Coronary artery (tissue), 2 donors: ENCODE results near the gene SF3B6.
A peak's percentile ranks its signal among the peaks of the same experiment; 100 is the strongest.

Experiments used
- DNase-seq: peaks from one replicate; pipeline ENCODE4 v3.0.0-alpha.2; 2017; ENCODE audit warnings: low spot score
- H3K27ac ChIP-seq, 2 donors: fragments of 200-600 bp; sonication (generic); one replicate each; pipeline ENCODE4 v1.5.1; 2016 to 2019
- H3K4me3 ChIP-seq: fragments of 200-600 bp; sonication (generic); 2 replicates; pipeline ENCODE4 v1.5.1; 2016; ENCODE audit warnings: mild to moderate bottlenecking, moderate library complexity
- TF ChIP-seq, protein P1 (sequence below): fragments of 200-600 bp; sonication (generic); IDR thresholded peaks from one replicate; pipeline ENCODE4 v1.5.1; 2019; ENCODE audit warnings: antibody characterized with exemption

Gene SF3B6

DNA sequence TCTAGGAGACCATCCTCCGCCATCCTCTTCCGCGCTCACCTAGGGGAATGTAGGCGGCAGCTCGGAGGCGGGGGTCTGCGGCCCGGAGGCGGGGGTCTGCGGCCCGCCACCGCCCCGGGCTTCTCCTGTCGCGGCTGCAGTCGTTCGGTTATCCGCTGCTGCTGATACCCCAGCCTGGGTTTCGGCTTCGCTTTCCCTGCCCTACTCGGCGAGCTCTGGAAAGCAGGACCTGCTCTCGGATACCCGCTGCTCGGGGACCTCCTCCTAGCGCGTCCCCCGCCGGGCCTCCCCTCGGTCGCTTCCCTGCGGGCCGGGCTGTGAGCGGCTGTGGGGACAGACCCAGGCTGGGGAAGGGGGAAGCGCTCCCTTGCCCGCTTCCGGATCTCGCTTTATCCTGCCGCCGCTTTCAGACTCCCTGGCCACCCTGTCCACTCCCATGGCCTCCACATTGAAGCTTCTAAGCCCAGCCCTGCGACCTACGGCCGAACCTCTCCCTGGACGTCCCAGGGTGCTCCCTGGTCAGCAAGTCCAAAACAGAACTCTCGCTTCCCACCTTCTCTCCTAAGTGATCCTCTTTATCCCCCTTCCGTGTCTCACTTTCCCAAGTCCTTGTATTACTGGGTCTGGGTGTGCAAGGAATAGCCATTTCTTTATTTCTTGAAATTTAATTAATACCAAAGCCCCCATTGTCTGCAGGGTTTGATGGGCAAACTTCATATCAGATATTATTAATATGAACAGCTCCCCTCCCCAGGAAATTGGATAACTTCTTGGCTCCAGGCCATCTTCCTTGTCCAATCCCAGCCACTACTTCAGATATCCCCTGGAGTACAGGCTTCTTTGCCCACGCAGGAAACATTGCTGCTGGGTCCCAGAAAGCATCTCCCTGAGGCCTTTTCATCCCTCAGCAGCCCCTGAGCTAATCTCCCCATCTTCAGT is 25.8 kb downstream of the SF3B6 start:
- H3K27ac ChIP-seq, result peak overlapping the region; percentile 50 to 63
- DNase-seq, result no peak
- TF ChIP-seq, protein P1, sequence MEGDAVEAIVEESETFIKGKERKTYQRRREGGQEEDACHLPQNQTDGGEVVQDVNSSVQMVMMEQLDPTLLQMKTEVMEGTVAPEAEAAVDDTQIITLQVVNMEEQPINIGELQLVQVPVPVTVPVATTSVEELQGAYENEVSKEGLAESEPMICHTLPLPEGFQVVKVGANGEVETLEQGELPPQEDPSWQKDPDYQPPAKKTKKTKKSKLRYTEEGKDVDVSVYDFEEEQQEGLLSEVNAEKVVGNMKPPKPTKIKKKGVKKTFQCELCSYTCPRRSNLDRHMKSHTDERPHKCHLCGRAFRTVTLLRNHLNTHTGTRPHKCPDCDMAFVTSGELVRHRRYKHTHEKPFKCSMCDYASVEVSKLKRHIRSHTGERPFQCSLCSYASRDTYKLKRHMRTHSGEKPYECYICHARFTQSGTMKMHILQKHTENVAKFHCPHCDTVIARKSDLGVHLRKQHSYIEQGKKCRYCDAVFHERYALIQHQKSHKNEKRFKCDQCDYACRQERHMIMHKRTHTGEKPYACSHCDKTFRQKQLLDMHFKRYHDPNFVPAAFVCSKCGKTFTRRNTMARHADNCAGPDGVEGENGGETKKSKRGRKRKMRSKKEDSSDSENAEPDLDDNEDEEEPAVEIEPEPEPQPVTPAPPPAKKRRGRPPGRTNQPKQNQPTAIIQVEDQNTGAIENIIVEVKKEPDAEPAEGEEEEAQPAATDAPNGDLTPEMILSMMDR, result no peak
- H3K4me3 ChIP-seq, result peak overlapping the region; percentile 72

DNA sequence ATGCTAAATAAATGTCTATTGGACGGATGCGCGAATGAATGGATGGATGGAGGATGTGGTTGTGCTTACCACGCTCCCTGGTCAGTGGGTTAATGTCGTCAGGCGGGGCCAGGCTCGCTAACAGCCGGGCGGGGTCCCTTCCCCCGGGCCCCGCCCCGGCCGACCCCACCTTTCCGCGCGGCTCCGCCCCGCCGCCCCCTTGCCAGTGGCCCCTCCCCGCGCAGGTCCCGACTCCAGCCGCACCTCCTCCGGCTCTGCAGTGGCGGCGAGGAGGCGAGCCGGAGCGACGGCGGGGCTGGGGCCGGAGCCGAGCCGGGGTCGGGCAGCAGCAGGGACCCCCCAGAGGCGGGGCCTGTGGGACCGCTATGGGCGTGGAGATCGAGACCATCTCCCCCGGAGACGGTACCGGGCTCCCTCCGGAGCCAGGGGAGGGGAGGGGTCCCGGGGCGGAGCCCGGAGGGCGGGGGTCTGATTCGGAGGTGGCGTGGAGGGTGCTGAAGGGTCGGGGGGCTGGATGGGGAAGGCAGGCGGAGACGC is 26.6 kb downstream of the SF3B6 start, which contains the start of gene FKBP1B:
FKBP1B (plus strand) TSS at position 257 of the 537 bp plus-strand sequence; CDS start at position 366, 109 bp downstream.
- peak within 1 kb of the TSS; percentile 72 for H3K4me3 ChIP-seq
- H3K27ac ChIP-seq, result peak within 1 kb of the TSS; percentile 50 to 63
- TF ChIP-seq, protein P1, result no peak
- no peak for DNase-seq

DNA sequence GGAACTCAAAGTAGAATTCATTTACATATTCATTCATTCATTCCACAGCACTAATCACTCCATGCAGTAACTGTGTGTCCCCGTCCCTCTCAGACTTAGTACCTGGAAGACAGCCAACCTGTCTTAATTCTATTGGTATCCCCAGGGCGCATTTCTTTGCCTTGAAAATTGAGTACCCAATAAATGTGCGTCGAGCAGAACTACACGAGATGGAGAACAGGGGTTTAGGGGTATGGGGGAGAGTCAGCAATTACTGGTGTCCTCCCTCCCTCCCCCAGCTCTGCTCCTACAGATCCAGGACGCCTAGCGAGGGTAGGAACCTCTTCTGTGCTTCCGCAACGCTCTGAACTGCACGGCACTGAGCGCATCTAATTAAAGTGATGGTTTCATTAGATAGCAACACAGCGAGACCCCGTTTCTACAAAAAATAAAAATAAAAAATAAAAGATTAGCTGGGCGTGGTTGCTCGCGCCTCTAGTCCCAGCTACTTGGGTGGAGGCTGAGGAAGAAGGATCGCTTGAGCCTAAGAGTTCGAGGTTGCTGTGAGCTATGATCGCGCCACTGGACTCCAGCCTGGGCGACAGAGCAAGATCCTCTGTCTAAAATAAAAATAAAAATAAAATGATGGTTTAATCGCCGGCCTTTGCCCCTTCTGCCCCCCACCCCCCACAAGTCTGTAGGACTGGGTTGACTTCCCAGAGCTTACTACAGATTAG is 27.2 kb downstream of the SF3B6 start:
- no peak overlapping the region for H3K27ac ChIP-seq
- H3K4me3 ChIP-seq, result peak overlapping the region; percentile 72
- DNase-seq, result no peak
- TF ChIP-seq, protein P1, result no peak

- TF ChIP-seq, protein P1, result no peak
- peak overlapping the region; percentile 40 for H3K4me3 ChIP-seq
- DNase-seq, result no peak
- H3K27ac ChIP-seq, result no peak overlapping the region
These were observed 28.5 kb downstream of the SF3B6 start for GRCh38 chr2:24047703-24048033.

GRCh38 chr2:24046930-24047702 is 29.0 kb downstream of the SF3B6 start, which contains the start of gene WDCP:
Gene WDCP, minus strand, starts transcription at chr2:24047391. Its CDS starts 7,897 bp downstream, at chr2:24039494.
- TF ChIP-seq, protein P1, result no peak
- Histone ChIP-seq H3K27ac (peak within 1 kb of the TSS; percentile 29 to 88), H3K4me3 (peak within 1 kb of the TSS; percentile 81)
- DNase-seq, result peak; percentile 98

GRCh38 chr2:24046599-24046929 is 29.6 kb downstream of the SF3B6 start:
- Histone ChIP-seq H3K4me3 (peak overlapping the region; percentile 81), H3K27ac (peak overlapping the region; percentile 29 to 88)
- DNase-seq, result no peak
- TF ChIP-seq, protein P1, result no peak
